Islet precursor cell (in vitro differentiated cells): Measurements from ENCODE around the gene VEGFC.

Experiments
- DNase-seq: peaks from one replicate; pipeline ENCODE4 v3.0.0-alpha.2; 2018

VEGFC gene

GRCh38 chr4:176671532-176671931, 121.2 kb downstream of the VEGFC start:
- no peak for DNase-seq

GRCh38 chr4:176668324-176668723, 124.4 kb downstream of the VEGFC start:
- DNase-seq = no peak

GRCh38 chr4:176664964-176665363, 127.8 kb downstream of the VEGFC start:
- no peak for DNase-seq

GRCh38 chr4:176660561-176660960, 132.2 kb downstream of the VEGFC start:
- DNase-seq = no peak

GRCh38 chr4:176656108-176656507, 136.6 kb downstream of the VEGFC start:
- DNase-seq = no peak

- no peak for DNase-seq
These were observed 138.0 kb downstream of the VEGFC start for GRCh38 chr4:176654565-176655216.

GRCh38 chr4:176653401-176654220, 139.1 kb downstream of the VEGFC start:
- no peak for DNase-seq

GRCh38 chr4:176646311-176646710, 146.4 kb downstream of the VEGFC start:
- no peak for DNase-seq

- no peak for DNase-seq
These were observed 147.3 kb downstream of the VEGFC start for GRCh38 chr4:176645246-176645960.

- peak; percentile 56 for DNase-seq
These were observed 150.2 kb downstream of the VEGFC start for GRCh38 chr4:176642472-176642871.

GRCh38 chr4:176641237-176641636, 151.5 kb downstream of the VEGFC start:
- DNase-seq = no peak

GRCh38 chr4:176638992-176639391, 153.7 kb downstream of the VEGFC start:
- no peak for DNase-seq

GRCh38 chr4:176636292-176636691, 156.4 kb downstream of the VEGFC start:
- no peak for DNase-seq

GRCh38 chr4:176635372-176636261, 157.1 kb downstream of the VEGFC start:
- DNase-seq = no peak
